ENCODE measurements around the gene RNF4. TPM values are rescaled to one million over a fixed set of nuclear protein-coding genes. Genes with fewer than 3 reads are reported as not detected.
"Not testable (repeated sequence)": the region's sequence is repeated elsewhere in the genome, so short reads cannot be mapped to it uniquely, and the experiment has no call there.

RNF4 gene
- polyA plus RNA-seq, 4 donors, result 66.4 to 71.2 (median 67.1) TPM

DNA sequence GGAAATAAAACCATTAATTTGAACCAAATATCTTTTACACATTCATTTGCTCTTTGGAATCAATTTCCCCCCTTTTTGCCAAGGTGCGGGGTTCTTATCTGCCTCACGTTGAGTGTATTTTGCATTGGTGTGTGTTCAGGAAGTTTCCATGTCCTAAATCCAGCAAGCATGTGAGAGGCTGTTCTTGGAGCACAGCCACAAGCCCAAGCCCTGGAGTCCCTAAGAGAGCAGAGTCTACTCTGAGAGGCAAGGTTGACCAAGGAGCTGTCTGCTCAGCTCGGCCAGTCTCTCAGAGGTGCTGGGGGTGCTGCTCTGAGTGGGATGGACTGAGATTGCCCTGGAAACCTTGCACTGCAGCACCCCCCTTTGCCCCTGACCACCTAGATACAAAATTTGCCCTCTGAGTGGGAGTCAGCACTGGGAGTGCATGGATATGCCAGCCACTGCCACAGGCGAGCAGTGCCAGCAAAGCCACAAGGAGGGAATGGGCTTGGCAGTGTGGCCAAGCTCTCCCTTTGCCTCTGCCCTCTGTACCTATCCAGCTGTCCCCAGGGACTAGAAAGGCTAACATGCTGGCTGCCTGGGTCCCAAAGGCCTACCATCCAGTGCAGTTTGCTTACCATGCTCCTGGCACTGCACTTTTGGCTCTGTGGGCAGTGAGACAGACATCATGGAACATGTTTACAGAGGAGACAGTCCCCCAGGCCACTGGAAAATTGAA, 47.1 kb downstream of the RNF4 start:
- DNase-seq (ENCODE audit: low read depth in 4 of 4, low spot score in 3 of 4), result no peak

DNA sequence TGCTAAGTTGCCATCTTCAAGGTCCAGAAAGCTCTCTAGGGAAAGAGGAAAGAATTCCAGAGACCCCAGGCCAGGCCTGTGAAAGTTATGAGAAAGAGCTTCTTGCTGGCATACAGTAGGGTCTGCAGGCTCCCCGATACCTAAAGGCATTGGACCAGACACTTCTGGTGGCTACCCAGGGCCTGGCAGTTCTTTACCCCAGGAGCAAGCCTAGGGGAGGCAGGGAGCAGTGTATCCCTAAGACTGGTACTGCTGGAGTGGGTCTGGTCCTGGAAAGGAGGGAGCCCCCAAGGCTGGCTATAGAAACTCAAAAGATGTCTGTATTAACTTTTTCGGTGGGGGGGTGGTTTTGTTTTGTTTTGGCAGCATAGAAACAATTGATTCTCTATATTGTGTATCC, 47.7 kb downstream of the RNF4 start:
- no peak for DNase-seq (ENCODE audit: low read depth in 4 of 4, low spot score in 3 of 4)

DNA sequence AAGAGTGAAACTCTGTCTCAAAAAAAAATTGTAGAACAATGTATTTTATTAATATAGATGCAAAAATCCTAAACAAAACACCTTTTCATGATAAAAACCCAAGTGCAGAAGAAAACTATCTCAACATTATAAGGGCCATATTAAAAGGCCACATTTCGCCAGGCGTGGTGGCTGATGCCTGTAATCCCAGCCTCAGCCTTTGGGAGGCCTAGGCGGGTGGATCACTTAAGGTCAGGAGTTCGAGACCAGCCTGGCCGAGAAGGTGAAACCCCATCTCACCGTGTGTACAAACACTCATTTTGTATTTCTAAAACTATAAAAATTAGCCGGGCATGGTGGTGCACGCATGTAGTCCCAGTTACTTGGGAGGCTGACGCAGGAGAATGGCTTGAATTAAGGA, 57.7 kb downstream of the RNF4 start:
- DNase-seq (ENCODE audit: low read depth in 4 of 4, low spot score in 3 of 4), result no peak

DNA sequence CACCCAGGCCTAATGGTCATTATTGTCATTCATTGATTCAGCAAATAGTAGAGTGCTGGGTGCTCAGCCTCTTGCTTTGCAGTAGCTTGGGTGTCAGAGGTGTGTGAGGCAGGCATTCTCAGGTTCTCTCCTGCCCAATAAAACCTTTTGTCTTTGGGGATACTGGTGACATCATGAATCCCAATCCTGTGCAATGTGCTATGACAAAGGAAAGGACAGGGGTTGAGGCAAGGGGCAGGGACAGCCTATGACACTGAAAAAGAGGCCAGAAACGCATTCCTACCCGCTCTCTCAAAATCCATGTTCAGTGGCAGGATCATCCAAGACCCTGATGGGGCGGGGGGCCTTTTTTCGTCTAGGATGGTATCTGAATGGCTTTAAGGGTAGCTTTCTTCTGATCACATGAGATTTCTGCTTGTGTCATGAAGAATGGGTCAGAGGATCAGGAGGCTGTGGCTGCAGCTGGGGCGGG, 66.0 kb downstream of the RNF4 start:
- peak in 2 of 4 donors; percentile 2 to 4 for DNase-seq (ENCODE audit: low read depth in 4 of 4, low spot score in 3 of 4)

DNA sequence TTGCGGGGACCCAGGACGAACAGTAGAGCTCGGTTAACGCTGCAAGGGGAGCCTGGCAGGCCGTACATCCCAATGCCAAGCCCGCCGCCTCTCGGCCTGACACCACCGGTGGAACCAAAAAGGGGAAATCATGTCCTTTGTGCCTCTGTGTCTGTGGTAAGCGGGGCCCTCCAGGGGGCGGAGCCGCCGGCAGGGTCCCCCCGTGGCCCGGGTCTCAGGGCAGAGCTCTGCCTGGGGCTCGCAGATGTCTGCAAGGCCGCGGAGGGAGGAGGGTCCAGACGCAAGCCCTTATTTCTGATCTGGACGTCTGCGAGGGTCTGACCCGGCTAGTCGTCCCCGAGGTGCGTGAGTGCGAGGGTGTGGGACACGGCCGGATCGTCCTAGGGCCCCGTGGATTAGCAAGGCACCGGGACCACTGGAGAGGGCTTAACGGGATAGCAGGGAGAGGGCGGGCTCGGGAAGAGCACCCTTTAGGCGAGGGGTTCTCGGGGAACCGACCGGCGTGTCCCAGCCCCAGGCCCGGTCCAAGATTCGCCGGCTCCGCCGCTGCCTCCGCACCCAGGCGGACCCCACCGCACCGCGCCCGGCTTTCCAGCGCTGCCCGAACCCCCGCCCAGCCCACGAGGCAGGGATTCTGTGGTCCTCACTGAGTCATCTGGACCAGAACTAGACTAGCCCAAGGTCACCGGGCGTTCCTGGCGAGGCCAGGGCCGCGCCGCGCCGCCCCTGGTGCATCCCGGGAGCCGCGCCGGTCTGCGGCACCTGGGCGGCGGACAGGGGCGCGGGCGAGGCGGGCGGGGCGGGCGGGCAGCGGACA, 66.7 kb downstream of the RNF4 start:
- peak; percentile 18 to 44 (median 27) for DNase-seq (ENCODE audit: low read depth in 4 of 4, low spot score in 3 of 4)

DNA sequence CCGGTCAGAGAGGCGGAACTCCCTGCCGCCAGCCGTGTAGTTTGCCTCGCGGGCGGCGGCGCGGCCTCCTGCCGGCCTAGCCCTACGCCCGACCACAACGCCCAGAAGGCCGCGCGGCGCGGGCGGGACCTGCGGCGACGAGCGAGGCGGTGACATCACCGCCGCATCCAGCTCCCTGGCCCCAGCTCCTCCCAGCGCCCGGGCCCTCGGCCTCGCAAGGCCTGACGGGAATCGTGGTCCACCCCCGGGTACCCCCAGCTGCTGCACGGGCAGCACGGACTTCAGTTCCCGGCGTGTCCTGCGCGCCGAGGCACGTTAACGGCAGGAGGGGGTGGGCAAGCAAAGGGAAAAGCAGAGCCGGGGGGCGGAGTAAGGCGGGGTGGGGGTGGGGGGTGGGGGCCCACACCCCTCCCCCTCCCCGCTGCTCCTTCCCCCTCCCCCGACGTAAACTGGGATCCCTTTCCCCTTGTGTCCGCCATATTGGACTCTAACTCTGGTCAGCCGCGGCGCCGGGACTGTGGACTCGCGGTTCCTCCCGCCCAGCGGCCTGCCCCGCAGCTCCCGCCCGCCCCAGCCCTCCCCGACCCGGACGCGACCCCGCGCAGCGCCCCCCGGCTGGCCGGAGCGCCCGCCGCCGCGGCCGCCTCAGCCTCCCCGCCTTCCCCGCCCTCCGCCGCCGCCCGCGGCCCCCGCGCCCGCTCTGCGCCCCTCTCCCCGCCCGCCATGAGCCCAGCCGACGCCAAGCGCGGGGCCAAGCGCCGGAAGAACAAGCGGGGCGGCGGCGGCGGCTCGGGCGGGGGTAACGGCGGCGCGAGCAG, 67.5 kb downstream of the RNF4 start, which contains the start of gene FAM193A:
TSS of gene FAM193A (plus strand) at position 455 of the 818 bp plus-strand sequence. CDS start at position 724, 269 bp downstream.
- peak; percentile 93 to 98 (median 96) for DNase-seq (ENCODE audit: low read depth in 4 of 4, low spot score in 3 of 4)

DNA sequence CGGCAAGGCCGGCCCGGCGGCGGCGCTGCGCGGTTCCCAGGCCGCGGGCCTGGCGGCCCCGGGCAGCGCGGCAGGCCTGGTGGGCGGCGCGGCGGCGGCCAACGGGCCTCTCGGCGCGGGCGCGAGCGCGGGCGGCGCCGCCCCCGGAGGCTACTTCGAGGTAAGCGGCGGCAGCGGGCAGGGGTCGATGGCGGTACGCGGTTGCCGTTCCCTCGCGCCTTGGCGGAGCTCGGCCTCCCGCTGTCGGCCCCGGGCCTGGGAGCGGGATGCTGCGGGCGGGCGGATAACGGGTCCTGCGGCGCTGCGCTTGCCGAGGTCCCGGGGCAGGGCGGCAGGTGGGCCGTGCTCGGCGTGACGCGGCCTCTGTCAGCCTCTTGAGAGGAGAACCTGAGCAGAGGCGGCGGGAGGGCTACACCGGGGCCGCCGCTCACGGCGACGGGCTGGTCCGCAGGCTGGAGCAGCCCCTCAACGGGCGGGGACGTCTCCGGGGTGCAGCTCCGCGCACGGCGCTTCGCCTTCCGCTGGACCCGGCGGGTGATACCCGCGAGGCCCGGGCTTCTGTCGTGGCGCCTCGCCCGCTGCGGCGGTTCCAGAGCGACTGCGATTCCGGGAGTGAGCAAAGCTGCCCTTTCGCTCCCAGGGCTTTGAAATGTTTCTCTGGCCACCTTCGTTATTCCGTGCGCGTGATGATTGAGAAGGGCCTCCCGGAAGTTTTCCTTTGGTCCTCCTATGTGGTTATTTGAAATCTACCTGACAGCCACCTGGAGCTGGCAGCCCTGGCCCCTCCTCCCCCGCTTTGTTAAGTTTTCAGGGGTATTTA, 68.3 kb downstream of the RNF4 start:
- DNase-seq (ENCODE audit: low read depth in 4 of 4, low spot score in 3 of 4), result peak; percentile 17 to 59 (median 31)

DNA sequence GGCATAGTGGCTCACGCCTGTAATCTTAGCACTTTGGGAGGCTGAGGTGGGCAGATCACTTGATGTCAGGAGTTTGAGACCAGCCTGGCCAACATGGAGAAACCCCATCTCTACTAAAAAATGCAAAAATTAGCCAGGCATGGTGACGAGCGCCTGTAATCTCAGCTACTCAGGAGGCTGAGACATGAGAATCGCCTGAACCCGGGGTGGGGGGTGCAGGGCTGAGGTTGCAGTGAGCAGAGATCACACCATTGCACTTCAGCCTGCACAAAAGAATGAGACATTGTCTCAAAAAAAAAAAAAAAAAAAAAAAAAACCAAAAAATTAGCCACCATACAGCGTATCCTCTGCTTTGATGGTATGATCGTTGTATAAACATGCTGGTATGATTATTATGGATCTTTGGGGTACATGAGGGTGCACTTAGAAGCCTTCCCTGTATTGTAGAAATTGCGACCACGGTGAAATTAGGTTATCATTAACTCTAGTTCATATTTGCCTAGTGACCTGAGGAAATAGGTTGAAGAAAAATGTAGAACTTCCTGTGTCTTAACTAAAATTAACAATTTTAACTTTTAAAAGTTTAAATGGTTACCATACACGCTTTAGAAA, 74.8 kb downstream of the RNF4 start:
- DNase-seq (ENCODE audit: low read depth in 4 of 4, low spot score in 3 of 4), result not testable (repeated sequence)

DNA sequence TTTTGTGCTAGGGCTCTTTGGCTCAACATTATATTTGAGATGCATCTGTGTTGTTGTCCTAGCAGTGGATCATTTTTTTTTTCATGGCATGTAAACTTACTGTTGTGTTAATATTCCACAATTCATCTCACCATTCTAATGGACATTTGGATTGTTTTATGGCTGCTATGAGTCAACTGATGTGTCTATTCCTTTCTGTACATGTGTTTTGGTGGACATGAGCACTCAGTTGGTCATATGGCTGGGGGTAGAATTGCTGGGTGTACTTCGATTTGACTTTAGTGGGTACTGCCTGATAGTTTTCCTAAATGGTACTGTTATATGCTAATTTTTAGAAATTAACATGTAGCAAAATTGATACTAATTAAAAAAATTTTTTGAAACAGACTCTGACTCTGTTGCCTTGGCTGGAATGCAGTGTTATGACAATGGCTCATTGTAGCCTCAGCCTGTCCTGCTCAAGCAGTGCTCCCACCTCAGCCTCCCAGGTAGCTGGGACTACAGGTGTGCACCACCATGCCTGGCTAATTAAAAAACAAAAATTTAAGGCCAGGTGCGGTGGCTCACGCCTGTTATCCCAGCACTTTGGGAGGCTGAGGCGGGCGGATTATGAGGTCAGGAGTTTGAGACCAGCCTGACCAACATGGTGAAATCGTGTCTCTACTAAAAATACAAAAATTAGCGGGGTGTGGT, 76.6 kb downstream of the RNF4 start:
- DNase-seq (ENCODE audit: low read depth in 4 of 4, low spot score in 3 of 4), result no peak

DNA sequence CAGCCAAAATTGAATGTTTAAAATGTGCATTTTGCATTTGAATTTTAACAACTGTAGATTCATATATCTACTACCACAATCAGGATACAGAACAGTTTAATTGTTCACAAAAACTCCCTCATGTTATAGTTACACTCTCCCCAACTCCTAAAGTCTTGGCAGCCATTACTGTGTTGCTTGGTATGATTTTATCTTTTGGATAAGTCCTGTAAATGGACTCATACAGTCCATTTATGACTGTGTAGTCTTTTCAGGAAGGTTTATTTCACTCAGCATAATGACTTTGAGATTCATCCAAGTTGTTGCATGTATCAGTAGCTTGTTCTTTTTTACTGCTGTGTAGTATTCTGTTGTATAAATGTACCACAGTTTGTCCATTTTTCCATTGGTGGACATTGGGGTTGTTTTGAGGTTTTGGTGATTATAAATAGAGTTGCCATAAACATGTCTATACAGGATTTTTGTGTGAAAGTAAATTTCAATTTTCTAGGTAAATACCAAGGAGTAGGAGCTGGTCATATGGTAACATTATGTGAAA, 77.4 kb downstream of the RNF4 start:
- no peak for DNase-seq (ENCODE audit: low read depth in 4 of 4, low spot score in 3 of 4)

DNA sequence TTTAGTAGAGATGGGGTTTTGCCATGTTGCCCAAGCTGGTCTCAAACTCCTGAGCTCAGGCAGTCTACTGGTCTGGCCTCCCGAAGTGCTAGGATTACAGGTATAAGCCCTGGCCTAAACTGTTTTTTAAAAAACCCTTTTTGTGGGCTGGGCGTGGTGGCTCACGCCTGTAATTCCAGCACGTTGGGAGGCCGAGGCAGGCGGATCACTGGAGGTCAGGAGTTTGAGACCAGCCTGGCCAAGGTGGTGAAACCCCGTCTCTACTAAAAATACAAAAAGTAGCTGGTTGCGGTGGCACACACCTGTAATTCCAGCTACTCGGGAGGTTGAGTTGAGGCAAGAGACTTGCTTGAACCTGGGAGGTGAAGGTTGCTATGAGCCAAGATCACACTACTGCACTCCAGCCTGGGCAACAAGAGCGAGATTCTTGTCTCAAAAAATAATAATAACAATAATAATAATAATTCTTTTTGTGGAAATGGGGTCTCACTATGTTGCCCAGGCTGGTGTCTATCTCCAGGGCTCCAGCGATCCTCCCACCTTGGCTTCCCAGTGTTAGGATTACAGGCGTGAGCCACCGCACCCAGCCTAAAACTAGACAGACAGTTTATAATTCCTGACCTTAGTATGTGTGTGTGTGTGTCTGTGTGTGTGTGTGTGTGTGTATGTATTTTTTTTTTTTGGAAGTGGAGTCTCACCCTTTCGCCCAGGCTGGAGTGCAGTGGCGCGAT, 78.2 kb downstream of the RNF4 start:
- DNase-seq (ENCODE audit: low read depth in 4 of 4, low spot score in 3 of 4), result not testable (repeated sequence)

DNA sequence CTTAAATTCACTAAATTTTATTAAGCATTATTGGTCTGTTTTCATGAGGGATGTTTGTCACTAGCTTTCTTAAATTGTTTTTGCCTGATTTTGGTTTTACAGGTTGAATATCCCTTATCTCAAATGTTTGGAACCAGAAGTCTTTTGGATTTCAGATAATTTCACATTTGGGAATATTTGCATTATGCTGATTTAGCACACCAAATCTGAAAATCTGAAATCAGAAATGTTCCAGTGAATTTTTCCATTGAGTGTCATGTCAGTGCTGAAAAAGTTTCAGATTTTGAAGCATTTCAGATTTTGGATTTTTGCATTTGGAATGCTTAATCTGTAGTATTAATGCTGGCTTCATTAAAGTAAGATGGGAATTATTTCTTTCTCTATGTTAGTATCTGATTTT, 82.2 kb downstream of the RNF4 start:
- DNase-seq (ENCODE audit: low read depth in 4 of 4, low spot score in 3 of 4), result no peak

DNA sequence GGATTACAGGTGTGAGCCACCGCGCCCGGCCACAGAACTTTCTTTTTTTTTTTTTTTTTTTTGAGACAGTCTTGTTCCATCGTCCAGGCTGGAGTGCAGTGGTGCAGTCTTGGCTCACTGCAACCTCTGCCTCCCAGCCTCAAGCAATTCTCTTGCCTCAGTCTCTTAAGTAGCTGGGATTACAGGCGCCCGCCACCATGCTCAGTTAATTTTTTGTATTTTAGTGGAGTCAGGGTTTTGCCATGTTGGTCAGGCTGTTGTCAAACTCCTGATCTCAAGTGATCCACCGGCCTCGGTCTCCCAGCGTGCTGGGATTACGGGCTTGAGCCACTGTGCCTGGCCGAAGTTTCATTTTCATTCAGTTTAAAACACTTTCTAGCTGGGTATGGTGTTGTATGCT, 83.9 kb downstream of the RNF4 start:
- no peak for DNase-seq (ENCODE audit: low read depth in 4 of 4, low spot score in 3 of 4)

DNA sequence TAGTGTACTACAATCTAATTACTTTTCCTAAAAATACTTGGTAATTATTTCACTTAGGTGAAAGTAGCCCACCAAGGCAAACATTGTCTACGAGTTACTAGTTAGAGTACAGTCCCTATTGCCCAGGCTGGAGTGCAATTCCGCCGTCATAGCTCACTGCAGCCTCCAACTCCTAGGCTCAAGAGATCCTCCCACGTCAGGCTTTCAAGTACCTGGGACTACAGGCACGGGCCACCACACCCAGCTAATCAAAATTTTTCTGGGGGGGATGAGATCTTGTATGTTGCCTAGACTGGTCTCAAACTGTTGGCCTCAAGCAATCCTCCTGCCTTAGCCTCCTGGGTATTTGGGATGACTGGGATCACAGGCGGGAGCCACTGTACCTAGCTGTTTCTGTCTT, 89.4 kb downstream of the RNF4 start:
- no peak for DNase-seq (ENCODE audit: low read depth in 4 of 4, low spot score in 3 of 4)

DNA sequence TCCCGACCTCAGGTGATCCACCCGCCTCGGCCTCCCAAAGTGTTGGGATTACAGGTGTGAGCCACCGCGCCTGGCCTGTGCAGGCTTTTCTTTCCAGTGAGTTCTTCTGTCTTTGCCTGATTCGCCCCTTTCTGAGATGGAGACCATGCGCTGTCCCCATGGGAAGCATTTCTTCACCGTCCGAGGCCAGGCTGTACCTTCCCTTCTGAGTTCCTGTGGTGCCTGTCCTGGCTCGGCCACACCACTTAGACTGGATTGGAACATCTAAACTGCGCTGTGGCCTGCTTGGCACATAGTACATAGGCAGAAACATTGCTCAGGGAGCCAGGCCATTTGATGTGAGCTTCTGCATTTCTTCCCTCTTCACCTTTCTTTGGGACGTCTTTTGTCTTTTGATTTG, 91.3 kb downstream of the RNF4 start:
- DNase-seq (ENCODE audit: low read depth in 4 of 4, low spot score in 3 of 4), result no peak
